ENCODE measurements around the gene ERVH48-1.
"Not testable (repeated sequence)": the region's sequence is repeated elsewhere in the genome, so short reads cannot be mapped to it uniquely, and the experiment has no call there.

The ERVH48-1 gene

GRCh38 chr21:42925114-42925926 lies at the start of gene ERVH48-1:
Gene ERVH48-1 (minus strand): TSS chr21:42925630. CDS start chr21:42919006, 6,624 bp downstream.
- no peak within 1 kb of the TSS for H3K27ac ChIP-seq
- no peak for DNase-seq (ENCODE audit: low read depth, low spot score)

GRCh38 chr21:42973991-42974831 lies 48.8 kb upstream of the ERVH48-1 start, which contains the start of gene PKNOX1:
Gene PKNOX1 (plus strand): TSS chr21:42974562. CDS start chr21:43004382, 29,820 bp downstream.
- peak; percentile 93 for DNase-seq (ENCODE audit: low read depth, low spot score)
- H3K27ac ChIP-seq = peak within 1 kb of the TSS; percentile 94

GRCh38 chr21:42973309-42973990 lies 48.0 kb upstream of the ERVH48-1 start:
- peak overlapping the region; percentile 94 for H3K27ac ChIP-seq
- no peak for DNase-seq (ENCODE audit: low read depth, low spot score)

- DNase-seq (ENCODE audit: low read depth, low spot score) = no peak
- H3K27ac ChIP-seq = no peak overlapping the region
Measured at GRCh38 chr21:42971897-42972275, 46.5 kb upstream of the ERVH48-1 start.

- no peak for DNase-seq (ENCODE audit: low read depth, low spot score)
- H3K27ac ChIP-seq = no peak overlapping the region
Measured at GRCh38 chr21:42970946-42971653, 45.7 kb upstream of the ERVH48-1 start.

- no peak for DNase-seq (ENCODE audit: low read depth, low spot score)
- no peak overlapping the region for H3K27ac ChIP-seq
Measured at GRCh38 chr21:42969193-42969600, 43.8 kb upstream of the ERVH48-1 start.

GRCh38 chr21:42967616-42968015 lies 42.2 kb upstream of the ERVH48-1 start:
- not testable (repeated sequence) for H3K27ac ChIP-seq; DNase-seq (ENCODE audit: low read depth, low spot score)

GRCh38 chr21:42965211-42965560 lies 39.8 kb upstream of the ERVH48-1 start:
- H3K27ac ChIP-seq = no peak overlapping the region
- no peak for DNase-seq (ENCODE audit: low read depth, low spot score)

GRCh38 chr21:42964546-42965210 lies 39.2 kb upstream of the ERVH48-1 start:
- no peak overlapping the region for H3K27ac ChIP-seq
- no peak for DNase-seq (ENCODE audit: low read depth, low spot score)

GRCh38 chr21:42964086-42964485 lies 38.7 kb upstream of the ERVH48-1 start:
- DNase-seq (ENCODE audit: low read depth, low spot score) = no peak
- no peak overlapping the region for H3K27ac ChIP-seq

GRCh38 chr21:42962380-42963007 lies 37.1 kb upstream of the ERVH48-1 start:
- DNase-seq (ENCODE audit: low read depth, low spot score) = no peak
- no peak overlapping the region for H3K27ac ChIP-seq

GRCh38 chr21:42959728-42960127 lies 34.3 kb upstream of the ERVH48-1 start:
- DNase-seq (ENCODE audit: low read depth, low spot score) = no peak
- H3K27ac ChIP-seq = no peak overlapping the region

- DNase-seq (ENCODE audit: low read depth, low spot score); H3K27ac ChIP-seq: not testable (repeated sequence)
Measured at GRCh38 chr21:42958122-42958521, 32.7 kb upstream of the ERVH48-1 start.

- no peak for DNase-seq (ENCODE audit: low read depth, low spot score)
- H3K27ac ChIP-seq = peak overlapping the region; percentile 87
Measured at GRCh38 chr21:42956824-42957630, 31.6 kb upstream of the ERVH48-1 start.

GRCh38 chr21:42951193-42951592 lies 25.8 kb upstream of the ERVH48-1 start:
- not testable (repeated sequence) for DNase-seq (ENCODE audit: low read depth, low spot score); H3K27ac ChIP-seq

GRCh38 chr21:42949094-42949755 lies 23.8 kb upstream of the ERVH48-1 start:
- H3K27ac ChIP-seq = peak overlapping the region; percentile 49
- not testable (repeated sequence) for DNase-seq (ENCODE audit: low read depth, low spot score)

- no peak for DNase-seq (ENCODE audit: low read depth, low spot score)
- peak overlapping the region; percentile 62 for H3K27ac ChIP-seq
Measured at GRCh38 chr21:42942244-42942643, 16.8 kb upstream of the ERVH48-1 start.

GRCh38 chr21:42941696-42942085 lies 16.3 kb upstream of the ERVH48-1 start:
- DNase-seq (ENCODE audit: low read depth, low spot score) = no peak
- peak overlapping the region; percentile 62 for H3K27ac ChIP-seq
